ENCODE data around the gene IL21R. TPM values are rescaled to one million over a fixed set of nuclear protein-coding genes. Genes with fewer than 3 reads are reported as not detected.

IL21R gene
- total and polyA plus RNA-seq, 9 of the 15 experiments (the other 6 are each of a cell fraction or from before 2014, with no cell fraction given): 0.04 to 0.34 (median 0.18) TPM; not detected in 1

- no peak for FAIRE-seq
- Histone ChIP-seq H3K9me1 (ENCODE audit: control insufficient read depth, insufficient read depth, low read length) (no peaks in the 10 kb centered on the region), H2AFZ (ENCODE audit: low read depth, low read length) (no peak overlapping the region), H3K27ac (ENCODE audit: extremely low read depth, low read depth, low read length) (no peak overlapping the region), H3K79me2 (ENCODE audit: control insufficient read depth, insufficient read depth, low read length) (no peaks in the 10 kb centered on the region), H3K27me3 (ENCODE audit: control insufficient read depth in 2 of 2, insufficient read depth in 2 of 2, low read length in 2 of 2) (no peaks in the 10 kb centered on the region), H3K9ac (ENCODE audit: insufficient read depth in 1 of 2, low read depth in 2 of 2, low read length in 2 of 2) (no peak overlapping the region), H3K36me3 (ENCODE audit: control insufficient read depth, insufficient read depth, low read length) (peaks cover 81% of the 10 kb centered on the region; the same call in 2 of the 3 replicates), H3K4me3 (no peak overlapping the region), H3K4me1 (replicated peaks in 1 of 2; ENCODE audit: control insufficient read depth in 2 of 2, insufficient read depth in 2 of 2, low read length in 2 of 2) (no peaks in the 10 kb centered on the region), H3K9me3 (replicated peaks; ENCODE audit: control insufficient read depth, insufficient read depth, low read depth, low read length) (no peaks in the 10 kb centered on the region), H3K4me2 (ENCODE audit: insufficient read depth, low read length) (no peak overlapping the region), H4K20me1 (replicated peaks; ENCODE audit: control insufficient read depth, insufficient read depth, low read length) (no peaks in the 10 kb centered on the region; the same call in 1 of the 2 replicates)
- DNase-seq (ENCODE audit: extremely low read depth in 1 of 4, low spot score in 3 of 4): no peak
- CTCF ChIA-PET (ENCODE audit: low intra/inter-chr PET ratio): no interaction called here
- POLR2A ChIA-PET: no interaction called here
- ATAC-seq: no peak
- intact Hi-C loops (cut with micrococcal nuclease) (no loop called here), in situ Hi-C loops (cut with MboI) (no loop called here)
- WGBS (ENCODE audit: insufficient coverage, low coverage, missing lambda C conversion rate): 87% methylated on average over 7 of the region's 11 CpGs
- TF ChIP-seq TEAD2 (tag; IDR thresholded peaks at IDR 0.05) (no peak), RB1 (IDR thresholded peaks at IDR 0.05; ENCODE audit: low read depth) (no peak), ZNF318 (IDR thresholded peaks at IDR 0.05; ENCODE audit: borderline replicate concordance in 1 of 2, low read depth in 1 of 2) (no peak), ZNF644 (tag; IDR thresholded peaks at IDR 0.05; ENCODE audit: low read depth) (no peak)
- BruUV-seq (replicated peaks): no TSS peak
Measured at GRCh38 chr16:27492588-27492979, 90.6 kb downstream of the IL21R start.
